Measurements from ENCODE around the gene LRP5.
A peak's percentile ranks its signal among the peaks of the same experiment; 100 is the strongest.

LRP5 gene

DNA sequence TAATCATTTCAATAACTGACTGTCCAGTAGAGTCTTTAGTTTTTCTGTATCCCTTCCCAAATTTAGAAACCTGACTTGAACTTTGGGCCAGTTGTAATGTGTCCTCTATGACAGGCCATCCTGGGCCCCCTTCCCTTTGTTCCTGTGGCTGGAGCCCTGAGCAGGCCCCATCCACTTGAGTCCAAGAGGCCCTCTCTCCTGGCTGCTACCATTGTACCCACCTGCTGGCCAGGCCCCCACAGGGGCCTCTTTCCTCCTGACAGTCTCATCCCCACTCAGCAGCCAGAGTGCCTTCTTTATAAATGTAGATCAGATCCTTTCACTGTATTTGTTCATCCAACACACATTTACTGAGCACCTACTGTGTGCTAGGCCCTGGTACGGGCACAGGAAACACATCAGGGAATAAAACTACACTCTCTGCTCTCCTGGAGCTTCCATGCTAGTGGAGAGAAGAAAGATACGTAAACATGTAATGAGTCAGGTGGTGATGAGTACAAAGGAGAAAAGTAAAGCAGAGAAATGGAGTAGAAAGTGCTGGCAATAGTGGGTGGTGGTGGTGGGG is 2.7 kb upstream of the LRP5 start:
- no peak for DNase-seq (ENCODE audit: low read depth)

DNA sequence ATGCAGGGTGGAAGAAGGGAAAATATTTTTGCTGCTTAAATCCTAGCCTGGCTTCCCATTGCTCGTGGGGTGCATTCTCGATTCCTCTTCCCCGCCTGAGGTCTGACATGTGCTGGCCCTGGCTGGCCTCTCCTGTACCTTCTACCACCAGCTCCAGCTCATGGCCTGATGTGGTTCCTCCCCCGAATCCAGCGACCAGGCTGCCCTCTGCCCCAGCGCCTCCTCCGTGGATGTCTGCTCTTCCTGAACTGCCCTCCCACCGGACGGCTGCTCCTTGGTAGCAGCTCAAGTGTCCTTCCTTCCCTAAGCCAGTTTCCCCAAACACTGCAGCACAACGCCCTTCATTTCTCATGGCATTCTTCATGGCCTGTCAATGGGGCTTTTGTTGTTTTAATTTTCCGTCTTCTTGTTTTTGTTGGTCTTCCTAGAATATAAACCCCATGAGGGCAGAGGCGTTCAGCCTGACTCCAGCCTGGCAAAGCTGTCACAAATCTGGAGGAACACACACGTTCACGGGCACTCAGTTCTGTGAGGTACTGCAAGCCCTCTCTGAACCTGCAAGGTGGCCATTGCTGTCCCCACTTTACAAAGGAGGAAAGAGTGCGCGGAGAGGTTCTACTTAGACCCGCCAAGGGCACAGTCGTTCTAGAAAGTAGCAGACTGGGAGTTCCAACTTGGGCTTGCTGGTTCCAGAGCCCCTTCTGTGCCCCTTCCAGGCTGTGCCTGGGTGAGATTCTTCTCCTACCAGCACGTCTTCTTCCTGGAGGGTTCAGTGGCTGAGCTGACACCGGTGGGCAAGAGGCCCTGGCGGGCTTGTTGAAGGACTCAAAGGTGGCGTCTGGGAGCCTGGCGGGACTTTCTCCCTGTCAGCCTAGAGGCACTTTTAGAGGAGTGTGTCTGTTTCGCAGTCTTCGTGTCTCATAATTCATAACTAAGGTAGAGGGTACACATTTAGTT is 953 bp upstream of the LRP5 start:
- DNase-seq (ENCODE audit: low read depth) = no peak

DNA sequence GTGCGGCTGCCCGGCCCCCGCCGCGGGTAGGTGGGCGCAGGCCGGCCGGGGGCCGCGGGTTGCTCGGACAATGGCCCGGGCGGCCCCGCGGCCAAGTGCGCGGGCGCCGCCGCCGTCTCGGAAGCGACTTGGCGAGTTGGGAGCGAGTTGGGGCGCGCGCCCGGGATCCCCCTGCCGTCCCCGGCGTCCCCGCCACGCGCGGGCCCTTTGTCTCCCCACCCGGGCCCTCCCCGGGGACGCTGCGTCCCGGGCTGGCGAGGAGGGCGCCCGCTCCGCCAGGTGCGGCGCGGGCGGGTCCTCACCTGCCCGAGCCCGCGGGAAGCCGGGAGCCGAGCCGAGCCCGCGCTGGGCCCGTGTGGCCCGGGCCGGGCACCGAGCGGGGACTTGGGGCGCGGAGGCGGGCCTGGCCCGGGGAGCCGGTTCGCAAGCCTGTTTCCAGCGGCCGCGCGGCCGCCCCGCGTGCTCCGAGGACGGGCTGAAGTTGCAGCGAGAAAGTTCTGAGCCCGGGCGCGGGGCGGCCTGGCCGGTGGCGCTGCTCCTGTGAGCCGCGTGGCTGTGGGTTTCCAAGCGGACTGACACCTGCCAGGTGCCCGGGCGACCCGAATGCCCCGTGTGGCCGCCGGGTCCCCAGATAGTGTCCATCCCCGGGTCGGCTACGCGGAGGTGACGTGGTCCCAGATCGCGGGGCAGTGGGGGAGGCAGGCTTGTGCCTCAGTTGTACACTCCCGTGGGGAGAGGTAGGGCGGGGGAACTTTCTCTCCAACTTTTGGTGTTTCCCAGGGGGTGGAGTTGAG is 586 bp downstream of the LRP5 start:
- no peak for DNase-seq (ENCODE audit: low read depth)

DNA sequence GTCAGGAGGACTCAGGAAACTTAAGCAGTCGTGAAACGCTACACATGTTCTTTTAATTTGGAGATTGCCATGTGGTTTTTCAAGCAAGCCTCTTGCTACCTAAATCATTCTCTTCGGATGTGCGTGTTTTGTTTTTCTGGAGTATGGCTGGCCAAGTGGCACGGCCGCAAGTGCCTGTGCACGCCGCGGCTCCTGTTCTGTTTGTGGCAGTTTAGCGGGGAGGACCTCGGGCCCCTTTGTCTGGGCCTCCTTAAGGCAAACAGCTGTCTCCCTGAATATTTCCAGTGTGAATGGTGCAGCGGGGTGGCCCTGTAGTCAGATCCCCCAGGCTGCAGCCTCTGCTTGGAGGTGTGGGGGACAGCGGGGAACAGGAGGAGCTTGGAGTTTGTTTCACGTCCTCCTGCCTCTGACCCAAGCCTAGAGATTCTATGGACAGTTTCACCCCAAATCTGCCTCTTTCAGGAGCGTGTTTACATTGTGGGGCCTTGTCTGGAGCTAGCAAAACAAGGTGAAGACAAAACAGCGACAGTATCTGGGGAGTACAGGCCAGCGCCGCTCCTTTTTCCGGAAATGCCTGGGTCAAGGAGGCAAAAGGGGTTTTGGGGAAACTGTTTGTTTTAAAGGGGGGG is 1.3 kb downstream of the LRP5 start:
- DNase-seq (ENCODE audit: low read depth) = peak; percentile 20

DNA sequence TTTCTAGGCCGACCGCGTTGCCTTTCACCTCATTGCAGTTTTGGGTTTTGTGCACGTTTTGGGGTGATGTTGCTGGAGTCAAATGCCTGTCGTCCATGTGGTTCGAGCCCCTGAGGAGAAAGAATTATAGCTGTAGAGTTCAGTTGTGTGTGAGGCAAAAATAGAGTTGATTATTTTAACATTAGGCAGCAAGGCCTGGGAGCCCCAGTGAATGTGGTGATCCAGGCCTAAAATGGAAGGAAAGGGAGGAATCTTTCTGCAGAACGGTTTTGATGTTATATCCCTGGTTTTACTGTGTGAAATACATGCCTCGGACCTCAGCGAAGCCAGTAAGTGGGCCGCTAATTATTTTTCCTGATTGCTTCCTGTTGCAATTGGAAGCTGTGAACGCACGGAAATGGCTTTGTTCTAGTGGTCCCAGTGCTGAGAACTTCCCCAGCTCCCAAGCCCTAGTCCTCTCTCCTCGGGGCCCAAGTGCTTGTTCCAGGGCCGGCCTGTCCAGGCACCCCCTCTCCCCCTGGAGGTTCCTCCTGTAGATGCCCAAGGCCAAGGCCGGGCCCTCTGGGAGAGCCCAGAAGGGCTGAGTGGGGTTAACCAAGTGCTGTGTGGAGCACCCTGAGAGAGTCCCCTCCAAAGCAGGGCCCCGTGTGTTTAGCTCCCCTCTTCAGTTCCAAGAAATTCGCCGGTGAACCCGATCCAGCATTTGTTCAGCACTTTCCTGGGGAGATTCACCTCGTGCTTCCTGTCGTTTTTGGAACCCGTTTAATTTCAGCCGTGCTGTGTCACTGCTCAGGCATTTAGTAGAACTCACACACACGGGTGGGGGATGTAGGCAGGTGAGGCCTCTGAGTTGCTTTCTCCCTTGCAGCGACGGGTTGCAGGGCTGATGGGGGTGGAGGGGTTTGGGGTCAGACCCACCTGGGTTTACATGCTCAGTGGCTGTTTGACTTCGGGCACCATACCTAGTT is 2.1 kb downstream of the LRP5 start:
- peak; percentile 22 for DNase-seq (ENCODE audit: low read depth)

DNA sequence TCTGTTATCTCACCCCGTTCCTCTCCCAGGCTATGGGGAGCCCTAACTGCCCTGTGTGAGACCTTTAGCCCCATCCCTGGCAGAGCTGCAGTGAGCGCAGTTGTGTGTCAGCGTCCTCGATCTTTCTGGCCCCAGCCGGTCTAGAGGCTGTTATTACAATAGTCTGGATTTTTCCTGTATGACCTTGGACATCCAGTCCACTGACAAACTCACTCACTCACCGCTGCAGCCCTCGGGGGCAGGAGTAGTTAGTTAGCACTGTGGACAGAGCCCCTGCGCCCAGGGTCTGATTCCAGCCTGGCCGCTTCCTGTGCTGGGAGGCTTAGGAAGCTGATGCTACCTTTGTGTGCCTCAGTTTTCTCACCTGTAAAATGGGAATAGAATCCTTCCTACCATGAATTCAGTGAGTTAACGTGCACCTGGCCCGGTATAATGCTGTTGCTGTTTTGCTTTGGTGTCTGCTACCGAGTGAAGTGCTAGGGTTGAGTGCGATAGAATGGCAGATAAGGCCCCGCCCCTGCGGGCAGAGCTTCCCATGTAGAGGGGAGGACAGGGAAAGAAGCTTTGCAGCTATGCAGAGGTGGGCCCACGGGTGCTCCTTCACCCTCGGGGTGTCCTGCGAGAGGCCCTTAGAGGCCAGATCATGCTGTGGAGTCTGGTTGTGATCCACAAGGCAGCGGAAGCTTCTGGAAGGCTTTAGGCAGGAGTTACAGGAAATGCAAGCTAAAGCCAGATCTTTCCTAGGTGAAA is 3.0 kb downstream of the LRP5 start:
- DNase-seq (ENCODE audit: low read depth) = peak; percentile 15

DNA sequence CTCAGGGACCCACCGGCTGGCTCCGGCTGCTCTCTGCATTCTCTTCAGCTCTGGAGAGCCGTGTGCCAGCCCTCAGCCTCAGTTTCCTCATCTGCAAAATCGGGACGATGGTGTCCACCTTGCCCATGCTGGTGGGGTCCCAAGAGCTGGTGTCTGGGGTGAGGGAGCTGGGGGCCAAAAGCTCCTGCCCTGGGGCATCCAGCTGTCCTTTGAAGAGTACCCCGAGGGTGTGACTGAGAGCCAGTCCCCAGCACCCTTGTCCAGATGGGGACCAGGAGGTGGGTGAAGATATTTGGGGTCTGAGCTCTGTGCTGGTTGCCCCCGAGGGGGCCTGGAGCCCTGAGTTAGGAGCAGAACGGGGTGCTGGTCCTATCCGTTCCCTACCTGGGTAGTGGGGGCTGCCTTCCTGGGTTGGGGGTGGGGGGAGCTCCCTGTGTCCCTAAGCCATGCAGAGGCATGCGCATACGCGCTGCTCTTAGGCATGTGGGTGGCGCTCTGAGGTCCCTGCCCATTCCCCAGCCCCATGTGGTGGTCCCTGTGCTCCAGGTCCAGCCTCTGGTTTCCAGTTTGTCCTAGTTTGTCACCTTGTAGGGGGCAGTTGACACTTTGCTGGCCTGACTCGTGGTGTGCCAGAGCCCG is 4.9 kb downstream of the LRP5 start:
- DNase-seq (ENCODE audit: low read depth) = no peak

DNA sequence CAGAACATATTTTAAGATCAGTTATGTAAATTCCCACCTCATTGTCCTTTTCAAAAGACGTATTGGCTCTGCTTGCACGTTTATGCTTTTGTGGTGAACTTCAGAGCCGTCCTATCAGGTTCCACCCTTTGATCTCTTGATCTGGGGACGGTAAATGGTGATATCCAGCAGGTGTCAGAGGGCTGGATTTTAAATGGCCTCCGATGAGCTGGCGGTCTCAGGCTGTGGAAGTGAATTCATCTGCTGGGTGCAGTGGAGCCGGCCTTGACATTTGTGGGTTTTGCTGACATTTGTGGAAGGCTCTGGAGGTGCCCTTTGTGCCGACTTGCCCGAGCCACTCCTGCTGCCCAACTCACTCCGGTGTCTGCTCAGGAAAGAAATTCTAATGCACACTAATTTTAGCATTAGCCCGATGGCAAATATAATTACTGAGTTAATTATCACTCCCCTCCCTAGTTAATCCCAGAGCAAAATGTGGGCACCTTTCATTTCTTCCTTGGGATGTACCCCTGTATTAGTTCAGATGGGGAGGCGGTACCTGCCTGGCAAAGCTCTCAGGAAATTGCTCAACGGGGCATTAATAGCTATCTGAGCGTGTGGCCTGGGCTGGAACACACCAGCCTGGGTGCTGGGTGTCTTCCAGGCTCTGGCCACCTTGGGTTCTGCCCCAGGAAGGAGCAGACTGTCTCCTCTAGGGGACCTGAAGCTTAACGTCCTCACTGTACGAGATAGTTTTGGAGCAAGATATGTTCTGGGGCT is 9.1 kb downstream of the LRP5 start:
- DNase-seq (ENCODE audit: low read depth) = no peak

DNA sequence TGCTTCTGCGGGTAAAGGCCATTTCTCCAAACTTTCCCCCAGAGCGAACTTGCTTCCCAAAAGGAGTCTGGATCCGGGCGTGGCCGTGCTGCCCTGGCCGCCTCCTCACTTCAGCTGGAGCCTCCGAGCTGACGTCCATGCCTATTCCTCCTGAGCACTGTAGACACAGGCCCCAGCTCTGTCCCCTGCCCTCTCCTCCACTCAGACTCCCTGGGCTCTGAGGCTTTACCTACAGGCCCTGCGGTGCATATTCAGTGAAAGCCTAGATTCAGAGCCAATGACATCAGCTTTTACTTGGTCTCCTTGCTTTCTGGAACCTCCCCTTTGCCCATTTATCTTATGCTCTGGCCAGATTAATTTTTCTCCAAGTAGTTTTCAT is 9.7 kb downstream of the LRP5 start:
- DNase-seq (ENCODE audit: low read depth) = no peak

DNA sequence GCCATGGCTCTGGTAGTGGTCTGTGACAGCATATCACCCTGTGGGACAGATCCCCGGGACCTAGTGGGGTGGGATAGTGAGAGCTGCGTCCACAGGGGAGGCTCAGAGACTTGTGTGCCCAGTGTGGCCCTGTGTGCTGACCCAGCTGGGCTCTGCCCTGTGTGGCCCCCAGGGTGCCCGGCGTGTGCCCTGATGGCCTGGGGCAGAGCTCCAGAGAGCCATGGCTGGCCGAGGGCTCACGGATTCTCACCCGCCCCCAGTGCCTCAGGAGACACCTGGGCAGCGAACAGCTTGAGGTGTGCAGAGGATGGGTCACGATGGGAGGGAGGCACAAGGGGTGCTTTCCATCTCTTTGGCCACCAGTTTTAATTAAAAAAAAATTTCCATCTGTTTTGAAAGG is 11.8 kb downstream of the LRP5 start:
- DNase-seq (ENCODE audit: low read depth) = no peak

DNA sequence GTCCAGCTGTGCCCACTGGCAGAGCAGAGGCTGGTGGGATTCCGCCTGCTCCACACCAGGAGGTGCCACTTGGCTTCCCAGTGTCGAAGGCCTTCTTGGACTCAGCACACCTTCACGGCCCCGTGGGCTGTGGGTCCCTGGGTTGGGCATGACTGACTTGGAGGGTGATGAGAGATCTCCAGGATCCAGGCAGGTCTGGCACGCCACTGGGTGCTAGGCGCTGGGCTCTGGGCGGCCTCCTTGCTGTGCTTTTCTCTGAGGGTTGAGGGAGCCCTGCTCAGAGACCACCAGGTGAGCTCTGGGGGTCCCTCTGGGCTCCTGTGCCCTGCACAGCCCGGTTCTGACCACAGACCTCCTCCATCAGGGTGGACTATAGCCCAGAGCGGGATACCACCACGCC is 12.3 kb downstream of the LRP5 start:
- DNase-seq (ENCODE audit: low read depth) = no peak

DNA sequence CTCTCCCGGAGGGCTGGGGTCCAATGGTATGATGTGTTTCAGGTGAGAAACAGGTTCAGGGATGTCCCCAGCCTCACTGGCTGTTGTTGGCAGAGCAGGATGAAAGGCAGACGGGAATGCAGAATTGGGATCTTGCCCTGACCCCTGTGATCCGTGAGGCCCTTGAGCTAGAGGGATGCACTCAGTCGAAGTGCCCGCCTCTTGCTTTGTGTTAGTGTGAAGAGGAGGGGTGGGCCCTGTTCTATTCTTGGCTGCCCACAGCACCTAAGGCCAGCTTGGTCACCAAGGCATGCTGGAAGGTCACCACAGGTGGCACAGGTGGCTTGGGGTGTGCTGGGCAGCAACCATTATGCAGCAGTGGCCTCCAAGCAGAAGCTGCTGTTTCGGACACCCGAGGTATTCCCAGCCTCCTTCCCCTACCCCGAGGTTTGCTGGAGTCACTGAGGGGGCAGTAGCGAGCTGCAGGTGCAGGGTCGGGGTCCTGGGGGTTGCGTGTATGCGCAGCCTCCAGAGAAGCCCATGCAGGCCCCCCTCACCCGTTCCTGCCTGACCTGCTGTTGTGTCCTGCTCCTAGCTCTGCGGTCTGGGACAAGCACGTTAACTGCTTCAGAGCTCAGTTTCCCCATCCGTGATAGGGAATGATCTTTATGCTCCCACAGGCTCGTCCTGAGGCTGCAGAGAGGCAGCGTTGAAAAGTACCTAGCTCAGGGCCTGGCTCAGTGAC is 13.0 kb downstream of the LRP5 start:
- DNase-seq (ENCODE audit: low read depth) = no peak

DNA sequence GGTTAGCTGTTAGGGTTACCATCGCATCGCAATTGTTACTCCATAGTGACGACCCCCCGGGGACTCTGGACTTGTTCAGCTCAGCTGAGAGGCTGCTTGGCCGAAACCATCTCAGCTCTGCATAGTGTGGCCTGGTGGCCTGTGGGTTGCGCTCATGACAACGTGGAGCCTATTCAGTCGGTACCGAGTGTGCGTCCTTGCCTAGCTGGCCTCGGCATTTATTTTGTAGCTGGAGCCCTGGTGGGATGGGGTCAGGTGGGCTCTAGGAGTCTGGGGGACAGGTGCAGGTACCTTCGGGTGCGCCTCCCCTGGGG is 13.5 kb downstream of the LRP5 start:
- DNase-seq (ENCODE audit: low read depth) = no peak

DNA sequence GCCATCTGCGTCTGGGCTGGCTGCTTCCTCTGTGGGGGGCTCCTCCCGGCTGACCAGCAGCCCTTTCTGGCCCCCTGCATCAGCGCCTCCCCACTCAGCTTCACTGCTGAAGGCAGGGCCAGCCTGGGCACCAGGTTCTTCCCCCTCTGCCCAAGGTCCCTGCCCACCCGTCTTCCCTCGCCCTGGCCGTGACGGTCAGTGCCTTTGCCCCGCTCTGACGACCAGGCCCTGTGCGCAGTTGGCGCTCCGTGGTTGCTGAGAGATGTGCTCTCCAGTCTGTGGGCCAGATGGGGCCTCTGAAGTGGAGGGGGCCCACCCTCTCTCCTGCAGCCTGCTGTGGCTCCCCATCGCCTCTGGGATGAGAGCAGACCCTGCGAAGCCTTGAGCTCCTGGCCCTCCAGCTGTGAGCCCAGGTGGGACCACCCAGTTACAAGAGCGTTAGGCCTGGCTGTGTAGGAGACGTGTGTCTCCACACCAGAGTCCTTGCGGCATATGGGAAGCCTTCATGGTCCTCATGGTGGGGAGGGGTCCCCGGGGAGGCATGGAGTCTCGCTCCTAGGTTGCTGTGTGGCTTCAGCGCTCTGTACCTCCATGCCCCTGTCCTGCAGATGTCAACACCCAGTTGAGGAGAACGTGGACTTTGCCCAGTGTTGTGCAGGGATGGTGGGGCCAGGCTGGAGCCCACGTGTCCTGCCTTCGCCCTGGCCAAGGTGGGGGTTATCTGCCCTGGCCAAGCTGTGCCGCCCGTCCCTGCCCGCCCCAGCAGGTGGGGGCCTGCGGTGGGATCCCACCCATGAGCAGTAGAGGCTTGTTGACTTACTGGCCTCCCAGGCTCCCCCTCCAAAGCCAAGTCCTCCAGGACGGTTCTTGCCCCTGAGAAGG is 14.2 kb downstream of the LRP5 start:
- DNase-seq (ENCODE audit: low read depth) = no peak

DNA sequence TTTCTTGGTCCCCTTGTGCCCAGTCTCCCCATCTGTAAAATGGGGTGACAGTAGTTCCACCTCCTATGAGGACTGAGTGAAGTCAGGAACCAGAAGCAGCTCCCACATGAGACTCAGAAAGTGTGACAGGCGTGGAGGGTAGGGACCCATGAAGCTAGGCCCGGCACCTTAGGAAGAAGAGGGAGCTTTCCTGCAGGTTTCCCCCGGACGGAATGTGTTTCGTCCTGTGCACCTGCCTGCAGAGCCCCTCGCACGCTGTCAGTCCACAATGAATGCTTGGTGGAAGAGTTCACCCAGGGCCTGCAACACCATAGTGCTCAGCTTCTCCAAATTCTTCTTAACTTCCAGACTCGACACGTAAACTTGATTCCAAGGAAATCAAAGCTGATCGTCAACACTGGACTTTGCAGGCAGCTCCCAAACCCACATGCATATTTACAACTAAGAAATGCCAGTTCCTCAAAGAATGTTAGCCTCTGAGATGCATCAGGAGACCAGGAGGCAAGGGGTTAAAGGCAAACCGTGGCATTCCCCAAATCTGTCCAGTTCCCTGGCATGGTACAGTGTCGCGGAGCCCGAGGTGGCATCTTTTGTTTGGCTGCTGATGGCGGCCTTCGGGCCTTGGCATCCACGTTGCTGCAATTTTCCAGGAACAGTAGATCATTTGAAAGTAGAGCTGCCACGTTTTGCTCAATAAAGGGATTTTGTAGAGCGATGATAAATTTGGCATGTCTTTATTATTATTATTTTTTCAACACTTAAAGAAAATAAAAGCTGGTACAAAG is 15.4 kb downstream of the LRP5 start:
- no peak for DNase-seq (ENCODE audit: low read depth)

DNA sequence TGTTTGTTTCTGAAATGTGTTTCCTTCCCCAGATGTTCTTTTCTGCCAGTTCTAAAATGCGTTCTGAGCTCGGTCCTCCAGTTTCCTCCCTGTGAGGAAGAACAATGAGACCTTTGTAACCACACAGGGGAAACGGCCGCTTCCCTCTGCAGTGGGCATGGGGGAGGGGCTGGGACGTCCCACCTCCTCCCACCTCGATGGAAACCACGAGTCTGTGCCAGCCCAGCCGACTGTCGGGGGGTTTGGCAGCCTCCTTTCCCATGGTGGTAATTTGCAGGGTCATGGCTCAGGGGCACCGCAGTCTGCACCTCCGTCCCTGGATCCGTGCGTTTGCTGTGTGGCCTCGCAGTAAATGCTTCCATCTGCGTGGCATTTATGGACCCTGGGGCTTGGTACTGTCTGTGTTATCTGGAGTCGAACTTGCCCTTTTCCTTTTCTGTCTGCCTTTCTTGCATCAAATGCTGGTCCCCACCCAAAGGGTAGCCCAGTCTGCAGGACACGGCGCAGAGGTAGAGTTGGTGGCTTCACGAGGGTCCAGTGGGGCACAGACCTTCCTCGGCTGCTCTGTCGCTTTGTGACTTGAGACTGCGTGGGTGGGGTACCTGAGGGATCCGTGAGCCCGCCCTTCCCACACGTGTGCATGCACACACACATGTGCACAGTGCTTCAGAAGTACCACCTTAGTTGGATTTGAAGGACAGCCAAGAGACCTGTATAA is 16.1 kb downstream of the LRP5 start:
- DNase-seq (ENCODE audit: low read depth) = no peak
